H1 (cell line): Measurements from ENCODE around the gene PTPRJ. TPM values are rescaled to one million over a fixed set of nuclear protein-coding genes. Genes with fewer than 3 reads are reported as not detected.

ENCODE experiments used
- GTF2F1 ChIP-seq: IDR thresholded peaks from 2 replicates; pipeline ENCODE4 v1.6.1; 2012; ENCODE audit warnings: low read depth, low read length, improper control_type of control experiment, borderline replicate concordance
- MAFK ChIP-seq: IDR thresholded peaks from 2 replicates; pipeline ENCODE4 v1.6.1; 2012; ENCODE audit warnings: low read depth, mild to moderate bottlenecking, improper control_type of control experiment, low read length
- NRF1 ChIP-seq: IDR thresholded peaks from 2 replicates; pipeline ENCODE4 v1.6.1; 2011; ENCODE audit warnings: mild to moderate bottlenecking, low read depth, low read length, improper control_type of control experiment
- polyA plus RNA-seq, 7 experiments: library from polyadenylated mRNA; depleted of rRNA in 3 of 7; stranded (reverse) in 5 of 7; unstranded in 2 of 7; fragments of >200 nt in 5 of 7; fragments of 200-250 nt in 2 of 7; gene quantifications; 1 replicate in 5 of 7; 2 replicates in 1 of 7; 4 replicates in 1 of 7; pipeline versions ENCODE4 v1.2.1 to v1.2.3, GENCODE V29; 2011 to 2013; ENCODE audit warnings: missing spikeins in 2 of 7, mixed read lengths in 2 of 7
- total RNA-seq: library from RNA; stranded (reverse); fragmentation: NEBNext Ultra II Directional; extraction: Animal tissue kit (Norgen Biotek cat#: 25700); gene quantifications from 2 replicates; pipeline ENCODE4 v1.2.1, GENCODE V29; 2021
- TF ChIP-seq, protein P1 (sequence below): IDR thresholded peaks from 2 replicates; pipeline ENCODE4 v1.6.1; 2012; ENCODE audit warnings: inconsistent platforms

The PTPRJ gene
- total and polyA plus RNA-seq, 2 of the 8 experiments (the other 6 are each of a cell fraction or from before 2014, with no cell fraction given), result 4.4 to 22.6 TPM

GRCh38 chr11:48073031-48073861 is 92.9 kb downstream of the PTPRJ start (continued):
- TF ChIP-seq, protein P1, sequence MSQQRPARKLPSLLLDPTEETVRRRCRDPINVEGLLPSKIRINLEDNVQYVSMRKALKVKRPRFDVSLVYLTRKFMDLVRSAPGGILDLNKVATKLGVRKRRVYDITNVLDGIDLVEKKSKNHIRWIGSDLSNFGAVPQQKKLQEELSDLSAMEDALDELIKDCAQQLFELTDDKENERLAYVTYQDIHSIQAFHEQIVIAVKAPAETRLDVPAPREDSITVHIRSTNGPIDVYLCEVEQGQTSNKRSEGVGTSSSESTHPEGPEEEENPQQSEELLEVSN, result no peak
- TF ChIP-seq GTF2F1 (no peak), MAFK (no peak), NRF1 (no peak)
